GM23338 (cell line): Measurements from ENCODE around the gene GALNT9. TPM values are rescaled to one million over a fixed set of nuclear protein-coding genes. Genes with fewer than 3 reads are reported as not detected.

Source experiments
- ATAC-seq: fragments of 200-7000 bp; cut with Tn5 transposase; 3 replicates; pipeline ENCODE4 v1.9.1; 2020
- DNase-seq: peaks from one replicate; pipeline ENCODE4 v3.0.0-alpha.2; 2015; ENCODE audit warnings: low spot score
- H2AFZ ChIP-seq: fragments of 200-600 bp; sonication (generic); 2 replicates; pipeline ENCODE4 v1.8.0; 2016; ENCODE audit warnings: antibody characterized with exemption, mild to moderate bottlenecking, moderate library complexity
- H3F3A ChIP-seq: fragments of 200-600 bp; sonication (generic); replicated peaks from 2 replicates; pipeline ENCODE4 v1.8.0; 2017; ENCODE audit warnings: antibody characterized with exemption, mixed run types, low read depth
- H3K27ac ChIP-seq: fragments of 200-600 bp; sonication (generic); 2 replicates; pipeline ENCODE4 v1.6.1; 2016; ENCODE audit warnings: low read depth
- H3K27me3 ChIP-seq: fragments of 200-600 bp; sonication (generic); 2 replicates; pipeline ENCODE4 v1.8.0; 2016; ENCODE audit warnings: mild to moderate bottlenecking, mixed run types, moderate library complexity; ENCODE audit not compliant: insufficient read depth
- H3K36me3 ChIP-seq: fragments of 200-600 bp; sonication (generic); 2 replicates; pipeline ENCODE4 v1.8.0; 2016; ENCODE audit warnings: mild to moderate bottlenecking; ENCODE audit not compliant: insufficient read depth
- H3K4me1 ChIP-seq: fragments of 200-600 bp; sonication (generic); 2 replicates; pipeline ENCODE4 v1.8.0; 2016; ENCODE audit warnings: mild to moderate bottlenecking, moderate library complexity; ENCODE audit not compliant: insufficient read depth
- H3K4me2 ChIP-seq: fragments of 200-600 bp; sonication (generic); 2 replicates; pipeline ENCODE4 v1.7.1; 2017; ENCODE audit warnings: mixed run types
- H3K4me3 ChIP-seq: fragments of 200-600 bp; sonication (generic); 2 replicates; pipeline ENCODE4 v1.6.1; 2016; ENCODE audit warnings: mixed run types
- H3K79me2 ChIP-seq: fragments of 200-600 bp; sonication (generic); replicated peaks from 2 replicates; pipeline ENCODE4 v1.8.0; 2017; ENCODE audit warnings: mild to moderate bottlenecking; ENCODE audit not compliant: insufficient read depth
- H3K9me2 ChIP-seq: fragments of 200-600 bp; sonication (generic); 2 replicates; pipeline ENCODE4 v1.8.0; 2017; ENCODE audit not compliant: insufficient read depth
- H4K20me1 ChIP-seq: fragments of 200-600 bp; sonication (generic); replicated peaks from 2 replicates; pipeline ENCODE4 v1.8.0; 2017; ENCODE audit warnings: mild to moderate bottlenecking; ENCODE audit not compliant: insufficient read depth
- H3K27ac Mint-ChIP-seq: 2 replicates; pipeline ENCODE4 v1.8.0; 2020; ENCODE audit warnings: inconsistent platforms, mild to moderate bottlenecking, moderate library complexity, mixed read lengths
- H3K27me3 Mint-ChIP-seq: 3 replicates; pipeline ENCODE4 v1.8.0; 2022; ENCODE audit warnings: low read depth, mild to moderate bottlenecking, moderate library complexity, mixed read lengths, inconsistent platforms; ENCODE audit not compliant: insufficient read depth, poor library complexity
- H3K36me3 Mint-ChIP-seq: 3 replicates; pipeline ENCODE4 v1.8.0; 2021; ENCODE audit warnings: low read depth, mild to moderate bottlenecking, inconsistent platforms, moderate library complexity, mixed read lengths
- H3K4me1 Mint-ChIP-seq: 3 replicates; pipeline ENCODE4 v1.8.0; 2020; ENCODE audit warnings: mild to moderate bottlenecking, inconsistent platforms, mixed read lengths
- H3K4me3 Mint-ChIP-seq: 3 replicates; pipeline ENCODE4 v1.8.0; 2021; ENCODE audit warnings: moderate library complexity, mild to moderate bottlenecking, inconsistent platforms, mixed read lengths
- H3K9me3 Mint-ChIP-seq: 3 replicates; pipeline ENCODE4 v1.8.0; 2020; ENCODE audit warnings: moderate library complexity, mild to moderate bottlenecking, inconsistent platforms, mixed read lengths
- CREB1 ChIP-seq: fragments of 250-450 bp; sonication (Bioruptor Pico); IDR thresholded peaks from 2 replicates; pipeline ENCODE4 v1.5.0; 2020; ENCODE audit warnings: low read depth, mild to moderate bottlenecking, moderate library complexity
- EZH2 ChIP-seq: fragments of 200-600 bp; sonication (generic); IDR thresholded peaks from one replicate; pipeline ENCODE4 v1.8.0; 2017; ENCODE audit warnings: antibody characterized with exemption, mild to moderate bottlenecking, low read depth; ENCODE audit not compliant: unreplicated experiment
- EZH2phosphoT487 ChIP-seq: fragments of 200-600 bp; sonication (generic); IDR thresholded peaks from one replicate; pipeline ENCODE4 v1.8.1; 2018; ENCODE audit warnings: antibody characterized with exemption; ENCODE audit not compliant: unreplicated experiment
- JUNB ChIP-seq: IDR thresholded peaks from one replicate; pipeline ENCODE4 v1.6.1; 2016; ENCODE audit warnings: antibody characterized with exemption; ENCODE audit not compliant: unreplicated experiment
- NANOG ChIP-seq: IDR thresholded peaks from 2 replicates; pipeline ENCODE4 v1.6.1; 2016; ENCODE audit warnings: antibody characterized with exemption, borderline replicate concordance
- POLR2AphosphoS5 ChIP-seq: IDR thresholded peaks from 2 replicates; pipeline ENCODE4 v1.6.1; 2016; ENCODE audit warnings: antibody characterized with exemption, low read depth
- STAT1 ChIP-seq: IDR thresholded peaks from one replicate; pipeline ENCODE4 v1.6.1; 2016; ENCODE audit warnings: antibody characterized with exemption; ENCODE audit not compliant: unreplicated experiment
- ZNF114 ChIP-seq: fragments of 250-450 bp; sonication (Bioruptor Pico); IDR thresholded peaks from 2 replicates; pipeline ENCODE4 v1.5.0; 2020; ENCODE audit warnings: mild to moderate bottlenecking, moderate library complexity
- ZNF331 ChIP-seq: fragments of 250-450 bp; sonication (Bioruptor Pico); IDR thresholded peaks from 2 replicates; pipeline ENCODE4 v1.5.0; 2020; ENCODE audit warnings: low read depth, mild to moderate bottlenecking, moderate library complexity
- polyA plus RNA-seq: library from polyadenylated mRNA; unstranded; fragments of >200 nt; fragmentation: Nextera tagmentation; extraction: Ambion mirVana; gene quantifications from 2 replicates; pipeline ENCODE4 v1.2.1, GENCODE V29; 2016
- total RNA-seq: library from RNA; depleted of rRNA; stranded (reverse); fragments of >200 nt; shearing (Covaris generic); gene quantifications from 2 replicates; pipeline ENCODE4 v1.2.3, GENCODE V29; 2014
- TF ChIP-seq, protein P1 (sequence below): IDR thresholded peaks from one replicate; pipeline ENCODE4 v1.6.1; 2018; ENCODE audit warnings: antibody characterized with exemption; ENCODE audit not compliant: unreplicated experiment
- TF ChIP-seq, protein P2 (sequence below), 2 experiments: fragments of 200-600 bp in 1 of 2; sonication (generic) in 1 of 2; conservative IDR thresholded peaks; 2 replicates each; pipeline versions ENCODE4 v1.5.1 to v1.6.1; 2016 to 2017; ENCODE audit warnings: antibody characterized with exemption in 2 of 2, low read depth in 2 of 2, mild to moderate bottlenecking in 2 of 2, moderate library complexity in 1 of 2
- TF ChIP-seq, protein P3 (sequence below): fragments of 250-450 bp; sonication (Bioruptor Pico); IDR thresholded peaks from 2 replicates; pipeline ENCODE4 v1.5.0; 2020; ENCODE audit warnings: mild to moderate bottlenecking, moderate library complexity
- TF ChIP-seq, protein P4 (sequence below): IDR thresholded peaks from 2 replicates; pipeline ENCODE4 v1.6.1; 2016; ENCODE audit warnings: antibody characterized with exemption

The GALNT9 gene
- total and polyA plus RNA-seq, 2 experiments from 2014 or later = 0.81 to 2.5 TPM

DNA sequence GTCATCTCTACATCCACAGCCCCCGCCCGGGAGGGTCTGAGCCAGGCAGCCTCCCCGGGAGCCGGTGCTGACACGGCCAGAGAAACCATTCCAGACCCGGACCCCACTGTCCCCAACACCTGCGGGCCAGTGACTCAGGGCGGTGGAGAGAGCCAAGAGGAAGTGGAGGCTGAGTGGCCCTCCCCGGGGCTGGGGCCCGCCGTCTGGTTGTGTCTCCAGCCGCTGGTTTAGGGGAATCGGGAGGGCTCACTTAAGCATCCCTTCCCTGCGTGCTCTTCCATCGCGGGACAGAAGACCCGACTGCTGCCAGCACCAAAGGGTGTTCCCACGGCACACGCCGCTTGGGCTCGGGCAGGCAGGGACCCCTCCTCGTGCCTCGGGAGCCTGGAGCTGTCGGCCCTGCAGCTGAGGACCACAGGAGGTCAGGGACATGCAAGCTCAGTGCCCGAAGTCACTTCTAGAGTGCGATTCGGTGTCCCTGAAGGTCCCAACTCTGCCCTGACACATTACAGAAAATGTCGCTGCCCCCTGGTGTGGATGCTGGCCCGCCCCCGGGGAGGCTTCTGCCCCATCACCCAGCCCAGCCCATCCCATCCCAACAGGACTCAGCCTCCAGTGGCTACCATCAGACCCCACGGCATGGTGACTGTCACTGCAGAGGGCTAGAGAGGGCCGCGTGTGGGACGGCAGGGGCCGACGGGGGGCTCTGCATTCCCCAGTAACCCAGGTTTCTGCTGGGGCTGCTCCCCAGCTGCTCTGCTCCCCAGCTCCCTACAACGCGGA is 50.8 kb downstream of the GALNT9 start:
- Histone ChIP-seq H3K27ac (no peak overlapping the region), H3K9me2 (no peaks in the 10 kb centered on the region), H3K36me3 (no peaks in the 10 kb centered on the region), H4K20me1 (no peaks in the 10 kb centered on the region), H3K4me3 (no peak overlapping the region), H2AFZ (no peak overlapping the region), H3F3A (no peaks in the 10 kb centered on the region), H3K27me3 (no peaks in the 10 kb centered on the region), H3K79me2 (no peaks in the 10 kb centered on the region), H3K4me2 (no peak overlapping the region), H3K4me1 (no peaks in the 10 kb centered on the region)
- Mint-ChIP-seq H3K4me3 (no peak overlapping the region), H3K27me3 (peaks cover 17% of the 10 kb centered on the region), H3K36me3 (no peaks in the 10 kb centered on the region), H3K4me1 (peaks cover 45% of the 10 kb centered on the region), H3K9me3 (no peaks in the 10 kb centered on the region), H3K27ac (no peak overlapping the region)
- ATAC-seq = no peak
- no peak for DNase-seq
- TF ChIP-seq ZNF114 (CRISPR knock-in tag) (no peak), EZH2 (no peak), NANOG (no peak), ZNF331 (CRISPR knock-in tag) (no peak), JUNB (no peak), EZH2phosphoT487 (no peak), STAT1 (no peak), POLR2AphosphoS5 (no peak), CREB1 (CRISPR knock-in tag) (no peak)
- TF ChIP-seq, protein P1, sequence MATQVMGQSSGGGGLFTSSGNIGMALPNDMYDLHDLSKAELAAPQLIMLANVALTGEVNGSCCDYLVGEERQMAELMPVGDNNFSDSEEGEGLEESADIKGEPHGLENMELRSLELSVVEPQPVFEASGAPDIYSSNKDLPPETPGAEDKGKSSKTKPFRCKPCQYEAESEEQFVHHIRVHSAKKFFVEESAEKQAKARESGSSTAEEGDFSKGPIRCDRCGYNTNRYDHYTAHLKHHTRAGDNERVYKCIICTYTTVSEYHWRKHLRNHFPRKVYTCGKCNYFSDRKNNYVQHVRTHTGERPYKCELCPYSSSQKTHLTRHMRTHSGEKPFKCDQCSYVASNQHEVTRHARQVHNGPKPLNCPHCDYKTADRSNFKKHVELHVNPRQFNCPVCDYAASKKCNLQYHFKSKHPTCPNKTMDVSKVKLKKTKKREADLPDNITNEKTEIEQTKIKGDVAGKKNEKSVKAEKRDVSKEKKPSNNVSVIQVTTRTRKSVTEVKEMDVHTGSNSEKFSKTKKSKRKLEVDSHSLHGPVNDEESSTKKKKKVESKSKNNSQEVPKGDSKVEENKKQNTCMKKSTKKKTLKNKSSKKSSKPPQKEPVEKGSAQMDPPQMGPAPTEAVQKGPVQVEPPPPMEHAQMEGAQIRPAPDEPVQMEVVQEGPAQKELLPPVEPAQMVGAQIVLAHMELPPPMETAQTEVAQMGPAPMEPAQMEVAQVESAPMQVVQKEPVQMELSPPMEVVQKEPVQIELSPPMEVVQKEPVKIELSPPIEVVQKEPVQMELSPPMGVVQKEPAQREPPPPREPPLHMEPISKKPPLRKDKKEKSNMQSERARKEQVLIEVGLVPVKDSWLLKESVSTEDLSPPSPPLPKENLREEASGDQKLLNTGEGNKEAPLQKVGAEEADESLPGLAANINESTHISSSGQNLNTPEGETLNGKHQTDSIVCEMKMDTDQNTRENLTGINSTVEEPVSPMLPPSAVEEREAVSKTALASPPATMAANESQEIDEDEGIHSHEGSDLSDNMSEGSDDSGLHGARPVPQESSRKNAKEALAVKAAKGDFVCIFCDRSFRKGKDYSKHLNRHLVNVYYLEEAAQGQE = no peak
- TF ChIP-seq, protein P2, sequence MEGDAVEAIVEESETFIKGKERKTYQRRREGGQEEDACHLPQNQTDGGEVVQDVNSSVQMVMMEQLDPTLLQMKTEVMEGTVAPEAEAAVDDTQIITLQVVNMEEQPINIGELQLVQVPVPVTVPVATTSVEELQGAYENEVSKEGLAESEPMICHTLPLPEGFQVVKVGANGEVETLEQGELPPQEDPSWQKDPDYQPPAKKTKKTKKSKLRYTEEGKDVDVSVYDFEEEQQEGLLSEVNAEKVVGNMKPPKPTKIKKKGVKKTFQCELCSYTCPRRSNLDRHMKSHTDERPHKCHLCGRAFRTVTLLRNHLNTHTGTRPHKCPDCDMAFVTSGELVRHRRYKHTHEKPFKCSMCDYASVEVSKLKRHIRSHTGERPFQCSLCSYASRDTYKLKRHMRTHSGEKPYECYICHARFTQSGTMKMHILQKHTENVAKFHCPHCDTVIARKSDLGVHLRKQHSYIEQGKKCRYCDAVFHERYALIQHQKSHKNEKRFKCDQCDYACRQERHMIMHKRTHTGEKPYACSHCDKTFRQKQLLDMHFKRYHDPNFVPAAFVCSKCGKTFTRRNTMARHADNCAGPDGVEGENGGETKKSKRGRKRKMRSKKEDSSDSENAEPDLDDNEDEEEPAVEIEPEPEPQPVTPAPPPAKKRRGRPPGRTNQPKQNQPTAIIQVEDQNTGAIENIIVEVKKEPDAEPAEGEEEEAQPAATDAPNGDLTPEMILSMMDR (conservative IDR thresholded peaks at IDR 0.05; ENCODE audit: low read depth in 2 of 2) = no peak
- TF ChIP-seq, protein P3, sequence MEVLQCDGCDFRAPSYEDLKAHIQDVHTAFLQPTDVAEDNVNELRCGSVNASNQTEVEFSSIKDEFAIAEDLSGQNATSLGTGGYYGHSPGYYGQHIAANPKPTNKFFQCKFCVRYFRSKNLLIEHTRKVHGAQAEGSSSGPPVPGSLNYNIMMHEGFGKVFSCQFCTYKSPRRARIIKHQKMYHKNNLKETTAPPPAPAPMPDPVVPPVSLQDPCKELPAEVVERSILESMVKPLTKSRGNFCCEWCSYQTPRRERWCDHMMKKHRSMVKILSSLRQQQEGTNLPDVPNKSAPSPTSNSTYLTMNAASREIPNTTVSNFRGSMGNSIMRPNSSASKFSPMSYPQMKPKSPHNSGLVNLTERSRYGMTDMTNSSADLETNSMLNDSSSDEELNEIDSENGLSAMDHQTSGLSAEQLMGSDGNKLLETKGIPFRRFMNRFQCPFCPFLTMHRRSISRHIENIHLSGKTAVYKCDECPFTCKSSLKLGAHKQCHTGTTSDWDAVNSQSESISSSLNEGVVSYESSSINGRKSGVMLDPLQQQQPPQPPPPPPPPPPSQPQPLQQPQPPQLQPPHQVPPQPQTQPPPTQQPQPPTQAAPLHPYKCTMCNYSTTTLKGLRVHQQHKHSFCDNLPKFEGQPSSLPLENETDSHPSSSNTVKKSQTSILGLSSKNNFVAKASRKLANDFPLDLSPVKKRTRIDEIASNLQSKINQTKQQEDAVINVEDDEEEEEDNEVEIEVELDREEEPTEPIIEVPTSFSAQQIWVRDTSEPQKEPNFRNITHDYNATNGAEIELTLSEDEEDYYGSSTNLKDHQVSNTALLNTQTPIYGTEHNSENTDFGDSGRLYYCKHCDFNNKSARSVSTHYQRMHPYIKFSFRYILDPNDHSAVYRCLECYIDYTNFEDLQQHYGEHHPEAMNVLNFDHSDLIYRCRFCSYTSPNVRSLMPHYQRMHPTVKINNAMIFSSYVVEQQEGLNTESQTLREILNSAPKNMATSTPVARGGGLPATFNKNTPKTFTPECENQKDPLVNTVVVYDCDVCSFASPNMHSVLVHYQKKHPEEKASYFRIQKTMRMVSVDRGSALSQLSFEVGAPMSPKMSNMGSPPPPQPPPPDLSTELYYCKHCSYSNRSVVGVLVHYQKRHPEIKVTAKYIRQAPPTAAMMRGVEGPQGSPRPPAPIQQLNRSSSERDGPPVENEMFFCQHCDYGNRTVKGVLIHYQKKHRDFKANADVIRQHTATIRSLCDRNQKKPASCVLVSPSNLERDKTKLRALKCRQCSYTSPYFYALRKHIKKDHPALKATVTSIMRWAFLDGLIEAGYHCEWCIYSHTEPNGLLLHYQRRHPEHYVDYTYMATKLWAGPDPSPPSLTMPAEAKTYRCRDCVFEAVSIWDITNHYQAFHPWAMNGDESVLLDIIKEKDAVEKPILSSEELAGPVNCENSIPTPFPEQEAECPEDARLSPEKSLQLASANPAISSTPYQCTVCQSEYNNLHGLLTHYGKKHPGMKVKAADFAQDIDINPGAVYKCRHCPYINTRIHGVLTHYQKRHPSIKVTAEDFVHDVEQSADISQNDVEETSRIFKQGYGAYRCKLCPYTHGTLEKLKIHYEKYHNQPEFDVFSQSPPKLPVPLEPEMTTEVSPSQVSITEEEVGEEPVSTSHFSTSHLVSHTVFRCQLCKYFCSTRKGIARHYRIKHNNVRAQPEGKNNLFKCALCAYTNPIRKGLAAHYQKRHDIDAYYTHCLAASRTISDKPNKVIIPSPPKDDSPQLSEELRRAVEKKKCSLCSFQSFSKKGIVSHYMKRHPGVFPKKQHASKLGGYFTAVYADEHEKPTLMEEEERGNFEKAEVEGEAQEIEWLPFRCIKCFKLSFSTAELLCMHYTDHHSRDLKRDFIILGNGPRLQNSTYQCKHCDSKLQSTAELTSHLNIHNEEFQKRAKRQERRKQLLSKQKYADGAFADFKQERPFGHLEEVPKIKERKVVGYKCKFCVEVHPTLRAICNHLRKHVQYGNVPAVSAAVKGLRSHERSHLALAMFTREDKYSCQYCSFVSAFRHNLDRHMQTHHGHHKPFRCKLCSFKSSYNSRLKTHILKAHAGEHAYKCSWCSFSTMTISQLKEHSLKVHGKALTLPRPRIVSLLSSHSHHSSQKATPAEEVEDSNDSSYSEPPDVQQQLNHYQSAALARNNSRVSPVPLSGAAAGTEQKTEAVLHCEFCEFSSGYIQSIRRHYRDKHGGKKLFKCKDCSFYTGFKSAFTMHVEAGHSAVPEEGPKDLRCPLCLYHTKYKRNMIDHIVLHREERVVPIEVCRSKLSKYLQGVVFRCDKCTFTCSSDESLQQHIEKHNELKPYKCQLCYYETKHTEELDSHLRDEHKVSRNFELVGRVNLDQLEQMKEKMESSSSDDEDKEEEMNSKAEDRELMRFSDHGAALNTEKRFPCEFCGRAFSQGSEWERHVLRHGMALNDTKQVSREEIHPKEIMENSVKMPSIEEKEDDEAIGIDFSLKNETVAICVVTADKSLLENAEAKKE (CRISPR knock-in tag) = no peak
- TF ChIP-seq, protein P4, sequence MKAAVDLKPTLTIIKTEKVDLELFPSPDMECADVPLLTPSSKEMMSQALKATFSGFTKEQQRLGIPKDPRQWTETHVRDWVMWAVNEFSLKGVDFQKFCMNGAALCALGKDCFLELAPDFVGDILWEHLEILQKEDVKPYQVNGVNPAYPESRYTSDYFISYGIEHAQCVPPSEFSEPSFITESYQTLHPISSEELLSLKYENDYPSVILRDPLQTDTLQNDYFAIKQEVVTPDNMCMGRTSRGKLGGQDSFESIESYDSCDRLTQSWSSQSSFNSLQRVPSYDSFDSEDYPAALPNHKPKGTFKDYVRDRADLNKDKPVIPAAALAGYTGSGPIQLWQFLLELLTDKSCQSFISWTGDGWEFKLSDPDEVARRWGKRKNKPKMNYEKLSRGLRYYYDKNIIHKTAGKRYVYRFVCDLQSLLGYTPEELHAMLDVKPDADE = no peak
